ENCODE results near the gene CES2. TPM values are rescaled to one million over a fixed set of nuclear protein-coding genes. Genes with fewer than 3 reads are reported as not detected.

Gene CES2
- total RNA-seq, 1 donor from 2014 or later, result 55.7 TPM

- intact Hi-C loops (cut with DNase I), result no loop called here
- Histone ChIP-seq H3K4me1 (no peaks in the 10 kb centered on the region), H3K36me3 (no peaks in the 10 kb centered on the region), H3K4me3 (no peak within 1 kb of the TSS), H3K9me3 (no peaks in the 10 kb centered on the region), H3K27me3 (no peaks in the 10 kb centered on the region), H3K27ac (no peak within 1 kb of the TSS)
- TF ChIP-seq CTCF (IDR thresholded peaks at IDR 0.05), result no peak
- no peak for TF ChIP-seq POLR2AphosphoS5 (IDR thresholded peaks at IDR 0.05; ENCODE audit: insufficient read depth in 1 of 2, low read depth in 1 of 2)
- TF ChIP-seq POLR2A (IDR thresholded peaks at IDR 0.05), result no peak
- no peak for DNase-seq (ENCODE audit: extremely low spot score in 2 of 2)
Observed at GRCh38 chr16:66918803-66919568, 16.3 kb upstream of the CES2 start, which contains the start of gene CDH16. Gene CDH16 (minus strand): TSS chr16:66918885. CDS start chr16:66918065, 820 bp downstream.

- TF ChIP-seq CTCF (IDR thresholded peaks at IDR 0.05) (no peak), POLR2A (IDR thresholded peaks at IDR 0.05) (no peak), POLR2AphosphoS5 (IDR thresholded peaks at IDR 0.05; ENCODE audit: insufficient read depth in 1 of 2, low read depth in 1 of 2) (no peak)
- no peaks in the 10 kb centered on the region for H3K27me3 ChIP-seq
- DNase-seq (ENCODE audit: extremely low spot score in 2 of 2), result no peak
- H3K27ac ChIP-seq, result no peak overlapping the region
- no peak overlapping the region for H3K4me3 ChIP-seq
- intact Hi-C loops (cut with DNase I), result no loop called here
- H3K9me3 ChIP-seq, result no peaks in the 10 kb centered on the region
- H3K4me1 ChIP-seq, result no peaks in the 10 kb centered on the region
- H3K36me3 ChIP-seq, result no peaks in the 10 kb centered on the region
Observed at GRCh38 chr16:66919569-66920298, 15.6 kb upstream of the CES2 start.

- TF ChIP-seq CTCF (IDR thresholded peaks at IDR 0.05) (no peak), POLR2A (IDR thresholded peaks at IDR 0.05) (no peak), POLR2AphosphoS5 (IDR thresholded peaks at IDR 0.05; ENCODE audit: insufficient read depth in 1 of 2, low read depth in 1 of 2) (no peak)
- Histone ChIP-seq H3K4me1 (peaks cover 3% of the 10 kb centered on the region), H3K27ac (no peak overlapping the region), H3K4me3 (no peak overlapping the region), H3K36me3 (no peaks in the 10 kb centered on the region), H3K27me3 (no peaks in the 10 kb centered on the region), H3K9me3 (no peaks in the 10 kb centered on the region)
- DNase-seq (ENCODE audit: extremely low spot score in 2 of 2), result no peak
- intact Hi-C loops (cut with DNase I), result no loop called here
Observed at GRCh38 chr16:66920299-66920590, 15.1 kb upstream of the CES2 start.

- H3K36me3 ChIP-seq, result no peaks in the 10 kb centered on the region
- H3K27ac ChIP-seq, result peak overlapping the region; percentile 37
- DNase-seq (ENCODE audit: extremely low spot score in 2 of 2), result no peak
- H3K4me3 ChIP-seq, result no peak overlapping the region
- H3K4me1 ChIP-seq, result peaks cover 5% of the 10 kb centered on the region
- H3K9me3 ChIP-seq, result no peaks in the 10 kb centered on the region
- TF ChIP-seq POLR2AphosphoS5 (IDR thresholded peaks at IDR 0.05; ENCODE audit: insufficient read depth in 1 of 2, low read depth in 1 of 2) (no peak), POLR2A (IDR thresholded peaks at IDR 0.05) (no peak), CTCF (IDR thresholded peaks at IDR 0.05) (no peak)
- H3K27me3 ChIP-seq, result no peaks in the 10 kb centered on the region
- intact Hi-C loops (cut with DNase I), result no loop called here
Observed at GRCh38 chr16:66920924-66921680, 14.2 kb upstream of the CES2 start.
